KOPT-K1 (cell line): ENCODE results near the gene KIF18A.
"Not testable (repeated sequence)": the region's sequence is repeated elsewhere in the genome, so short reads cannot be mapped to it uniquely, and the experiment has no call there.

ENCODE experiments used
- H3K27ac ChIP-seq: fragments of 200-600 bp; sonication (generic); 2 replicates; pipeline ENCODE4 v1.5.1; 2016; ENCODE audit warnings: antibody characterized with exemption, mild to moderate bottlenecking, low read depth, low read length; ENCODE audit not compliant: poor library complexity, severe bottlenecking
- H3K36me3 ChIP-seq: fragments of 200-600 bp; sonication (generic); 2 replicates; pipeline ENCODE4 v1.5.1; 2017; ENCODE audit warnings: antibody characterized with exemption, mild to moderate bottlenecking, low read length, moderate library complexity; ENCODE audit not compliant: insufficient read depth
- H3K9me3 ChIP-seq: fragments of 200-600 bp; sonication (generic); 2 replicates; pipeline ENCODE4 v1.5.1; 2017; ENCODE audit warnings: antibody characterized with exemption, low read length, mild to moderate bottlenecking; ENCODE audit not compliant: insufficient read depth, poor library complexity, severe bottlenecking

KIF18A gene

GRCh38 chr11:28092786-28093185 lies 15.2 kb downstream of the KIF18A start:
- Histone ChIP-seq H3K36me3 (peaks cover 94% of the 10 kb centered on the region), H3K27ac (no peak overlapping the region), H3K9me3 (no peaks in the 10 kb centered on the region)

- no peak overlapping the region for H3K27ac ChIP-seq
- H3K36me3 ChIP-seq = peaks cover 91% of the 10 kb centered on the region
- no peaks in the 10 kb centered on the region for H3K9me3 ChIP-seq
Measured at GRCh38 chr11:28090052-28090749, 17.8 kb downstream of the KIF18A start.

GRCh38 chr11:28089378-28089777 lies 18.6 kb downstream of the KIF18A start:
- no peak overlapping the region for H3K27ac ChIP-seq
- no peaks in the 10 kb centered on the region for H3K9me3 ChIP-seq
- peaks cover 91% of the 10 kb centered on the region for H3K36me3 ChIP-seq

- not testable (repeated sequence) for H3K9me3 ChIP-seq, H3K27ac ChIP-seq
- peaks cover 89% of the 10 kb centered on the region for H3K36me3 ChIP-seq
Measured at GRCh38 chr11:28087693-28088092, 20.3 kb downstream of the KIF18A start.

- peaks cover 89% of the 10 kb centered on the region for H3K36me3 ChIP-seq
- not testable (repeated sequence) for H3K27ac ChIP-seq, H3K9me3 ChIP-seq
Measured at GRCh38 chr11:28087192-28087591, 20.8 kb downstream of the KIF18A start.

GRCh38 chr11:28086569-28086968 lies 21.4 kb downstream of the KIF18A start:
- Histone ChIP-seq H3K27ac (no peak overlapping the region), H3K36me3 (peaks cover 89% of the 10 kb centered on the region), H3K9me3 (no peaks in the 10 kb centered on the region)

GRCh38 chr11:28083118-28083517 lies 24.8 kb downstream of the KIF18A start:
- Histone ChIP-seq H3K9me3 (no peaks in the 10 kb centered on the region), H3K27ac (no peak overlapping the region), H3K36me3 (peaks cover 93% of the 10 kb centered on the region)

GRCh38 chr11:28077521-28077920 lies 30.4 kb downstream of the KIF18A start:
- H3K27ac ChIP-seq = no peak overlapping the region
- H3K9me3 ChIP-seq = no peaks in the 10 kb centered on the region
- peaks cover 99% of the 10 kb centered on the region for H3K36me3 ChIP-seq

GRCh38 chr11:28072321-28072720 lies 35.6 kb downstream of the KIF18A start:
- H3K27ac ChIP-seq = no peak overlapping the region
- H3K36me3 ChIP-seq = peaks cover 93% of the 10 kb centered on the region
- H3K9me3 ChIP-seq = no peaks in the 10 kb centered on the region

- Histone ChIP-seq H3K36me3 (peaks cover 89% of the 10 kb centered on the region), H3K27ac (no peak overlapping the region), H3K9me3 (no peaks in the 10 kb centered on the region)
Measured at GRCh38 chr11:28071305-28071704, 36.7 kb downstream of the KIF18A start.

GRCh38 chr11:28058333-28058732 lies 49.6 kb downstream of the KIF18A start:
- Histone ChIP-seq H3K27ac (no peak overlapping the region), H3K9me3 (no peaks in the 10 kb centered on the region), H3K36me3 (peaks cover 95% of the 10 kb centered on the region)

- peaks cover 66% of the 10 kb centered on the region for H3K36me3 ChIP-seq
- no peaks in the 10 kb centered on the region for H3K9me3 ChIP-seq
- no peak overlapping the region for H3K27ac ChIP-seq
Measured at GRCh38 chr11:28054821-28055220, 53.1 kb downstream of the KIF18A start.

- Histone ChIP-seq H3K27ac (no peak overlapping the region), H3K36me3 (peaks cover 37% of the 10 kb centered on the region), H3K9me3 (no peaks in the 10 kb centered on the region)
Measured at GRCh38 chr11:28049338-28050216, 58.4 kb downstream of the KIF18A start.

- Histone ChIP-seq H3K9me3 (no peaks in the 10 kb centered on the region), H3K27ac (no peak overlapping the region), H3K36me3 (peaks cover 33% of the 10 kb centered on the region)
Measured at GRCh38 chr11:28048812-28049211, 59.1 kb downstream of the KIF18A start.

- H3K9me3 ChIP-seq = no peaks in the 10 kb centered on the region
- no peak overlapping the region for H3K27ac ChIP-seq
- H3K36me3 ChIP-seq = peaks cover 43% of the 10 kb centered on the region
Measured at GRCh38 chr11:28043930-28044709, 63.8 kb downstream of the KIF18A start.
